Measurements from ENCODE around the gene WIZ. TPM values are rescaled to one million over a fixed set of nuclear protein-coding genes. Genes with fewer than 3 reads are reported as not detected.
"Not testable (repeated sequence)": the region's sequence is repeated elsewhere in the genome, so short reads cannot be mapped to it uniquely, and the experiment has no call there.

WIZ gene
- total RNA-seq, 1 donor from 2014 or later: 90.4 TPM

DNA sequence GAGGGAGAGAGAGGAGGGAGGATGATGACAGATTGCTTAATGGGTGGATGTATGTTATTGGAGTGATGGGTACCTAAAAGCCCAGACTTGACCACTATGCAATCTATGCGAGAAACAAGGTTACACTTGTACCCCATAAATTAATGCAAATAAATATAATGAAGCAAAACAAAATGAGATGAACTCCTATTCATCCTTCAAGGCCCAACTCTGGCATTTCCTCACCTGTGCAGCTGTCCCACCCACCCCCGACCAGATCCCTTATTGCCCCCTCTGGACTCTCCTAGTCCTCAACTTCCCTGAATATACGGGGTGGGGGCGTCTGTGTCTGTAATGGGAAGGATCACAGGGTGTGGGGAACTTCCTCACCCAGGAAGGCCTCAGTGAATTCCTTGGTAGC is 25.4 kb upstream of the WIZ start:
- H3K9me3 ChIP-seq: no peaks in the 10 kb centered on the region
- H3K4me3 ChIP-seq: no peak overlapping the region
- peaks cover 6% of the 10 kb centered on the region for H3K27me3 ChIP-seq
- H3K36me3 ChIP-seq: no peaks in the 10 kb centered on the region
- H3K27ac ChIP-seq: no peak overlapping the region
- intact Hi-C loops (cut with DNase I): no loop called here
- DNase-seq (ENCODE audit: low spot score in 2 of 2): no peak
- TF ChIP-seq, protein P1, sequence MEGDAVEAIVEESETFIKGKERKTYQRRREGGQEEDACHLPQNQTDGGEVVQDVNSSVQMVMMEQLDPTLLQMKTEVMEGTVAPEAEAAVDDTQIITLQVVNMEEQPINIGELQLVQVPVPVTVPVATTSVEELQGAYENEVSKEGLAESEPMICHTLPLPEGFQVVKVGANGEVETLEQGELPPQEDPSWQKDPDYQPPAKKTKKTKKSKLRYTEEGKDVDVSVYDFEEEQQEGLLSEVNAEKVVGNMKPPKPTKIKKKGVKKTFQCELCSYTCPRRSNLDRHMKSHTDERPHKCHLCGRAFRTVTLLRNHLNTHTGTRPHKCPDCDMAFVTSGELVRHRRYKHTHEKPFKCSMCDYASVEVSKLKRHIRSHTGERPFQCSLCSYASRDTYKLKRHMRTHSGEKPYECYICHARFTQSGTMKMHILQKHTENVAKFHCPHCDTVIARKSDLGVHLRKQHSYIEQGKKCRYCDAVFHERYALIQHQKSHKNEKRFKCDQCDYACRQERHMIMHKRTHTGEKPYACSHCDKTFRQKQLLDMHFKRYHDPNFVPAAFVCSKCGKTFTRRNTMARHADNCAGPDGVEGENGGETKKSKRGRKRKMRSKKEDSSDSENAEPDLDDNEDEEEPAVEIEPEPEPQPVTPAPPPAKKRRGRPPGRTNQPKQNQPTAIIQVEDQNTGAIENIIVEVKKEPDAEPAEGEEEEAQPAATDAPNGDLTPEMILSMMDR (IDR thresholded peaks at IDR 0.05): no peak
- H3K4me1 ChIP-seq: no peaks in the 10 kb centered on the region

GRCh38 chr19:15473821-15474220 is 24.1 kb upstream of the WIZ start:
- H3K4me1 ChIP-seq; H3K27ac ChIP-seq; H3K9me3 ChIP-seq; intact Hi-C loops (cut with DNase I); H3K4me3 ChIP-seq; H3K36me3 ChIP-seq; DNase-seq (ENCODE audit: low spot score in 2 of 2): not testable (repeated sequence)
- H3K27me3 ChIP-seq: peaks cover 17% of the 10 kb centered on the region

GRCh38 chr19:15471639-15472101 is 21.9 kb upstream of the WIZ start:
- Histone ChIP-seq H3K9me3 (no peaks in the 10 kb centered on the region), H3K27ac (no peak overlapping the region), H3K4me1 (peaks cover 0 to 5% of the 10 kb centered on the region in 2 donors), H3K27me3 (peaks cover 17% of the 10 kb centered on the region), H3K4me3 (no peak overlapping the region), H3K36me3 (no peaks in the 10 kb centered on the region)
- intact Hi-C loops (cut with DNase I): no loop called here
- no peak for DNase-seq (ENCODE audit: low spot score in 2 of 2)
- TF ChIP-seq, protein P1 (IDR thresholded peaks at IDR 0.05): no peak

- no peak for DNase-seq (ENCODE audit: low spot score in 2 of 2)
- H3K4me1 ChIP-seq: peaks cover 0 to 5% of the 10 kb centered on the region in 2 donors
- no peaks in the 10 kb centered on the region for H3K36me3 ChIP-seq
- H3K27me3 ChIP-seq: peaks cover 17% of the 10 kb centered on the region
- intact Hi-C loops (cut with DNase I): no loop called here
- no peaks in the 10 kb centered on the region for H3K9me3 ChIP-seq
- no peak overlapping the region for H3K27ac ChIP-seq
- peak overlapping the region; percentile 42 to 56 for H3K4me3 ChIP-seq
- TF ChIP-seq, protein P1 (IDR thresholded peaks at IDR 0.05): no peak
Measured at GRCh38 chr19:15469513-15470297, 19.9 kb upstream of the WIZ start.

DNA sequence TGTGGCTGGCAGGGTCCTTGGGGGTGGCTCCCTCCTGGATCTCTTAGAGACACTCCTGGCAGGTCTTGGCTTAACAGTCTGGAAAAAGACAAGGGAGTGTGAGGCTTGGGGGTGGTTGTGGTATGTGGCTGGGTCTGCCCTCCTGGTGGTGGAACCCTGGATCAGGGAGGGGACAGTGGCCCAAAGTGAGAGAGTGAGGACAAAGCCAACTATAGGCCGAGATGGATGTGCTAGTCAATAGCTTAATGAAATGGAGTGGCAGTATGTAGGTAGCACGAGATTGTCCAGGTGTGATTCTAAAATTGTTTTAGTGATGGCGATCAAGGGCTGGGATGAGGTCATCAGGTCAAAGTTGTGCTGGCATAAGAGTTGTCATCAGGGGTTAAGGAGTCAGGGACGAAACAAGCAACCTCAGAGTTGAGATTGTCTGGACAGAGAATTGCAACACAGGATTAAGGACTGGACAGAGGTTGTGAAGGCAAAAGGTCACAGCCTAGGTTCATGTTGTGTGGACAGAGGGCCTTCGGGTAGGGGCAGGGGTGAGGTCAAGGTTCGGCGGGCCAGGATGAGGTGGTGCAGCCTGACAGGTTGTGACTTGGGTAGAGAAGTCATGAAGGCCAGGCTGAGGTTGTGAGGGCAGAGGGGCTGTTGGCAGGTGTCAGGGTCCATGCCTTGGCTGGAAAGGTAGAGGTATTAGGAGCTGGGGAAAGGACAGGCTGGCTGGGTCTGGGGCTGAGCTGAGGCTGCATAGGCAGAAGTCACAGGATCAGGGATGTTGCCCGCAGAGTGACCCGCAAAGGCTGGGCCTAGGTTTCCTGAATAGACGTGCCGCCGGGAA is 19.1 kb upstream of the WIZ start:
- H3K27ac ChIP-seq: no peak overlapping the region
- H3K4me1 ChIP-seq: peaks cover 0 to 5% of the 10 kb centered on the region in 2 donors
- intact Hi-C loops (cut with DNase I): no loop called here
- TF ChIP-seq, protein P1 (IDR thresholded peaks at IDR 0.05): no peak
- H3K4me3 ChIP-seq: peak overlapping the region in 1 of 2 donors; percentile 56
- peaks cover 17% of the 10 kb centered on the region for H3K27me3 ChIP-seq
- no peaks in the 10 kb centered on the region for H3K9me3 ChIP-seq
- no peak for DNase-seq (ENCODE audit: low spot score in 2 of 2)
- no peaks in the 10 kb centered on the region for H3K36me3 ChIP-seq

DNA sequence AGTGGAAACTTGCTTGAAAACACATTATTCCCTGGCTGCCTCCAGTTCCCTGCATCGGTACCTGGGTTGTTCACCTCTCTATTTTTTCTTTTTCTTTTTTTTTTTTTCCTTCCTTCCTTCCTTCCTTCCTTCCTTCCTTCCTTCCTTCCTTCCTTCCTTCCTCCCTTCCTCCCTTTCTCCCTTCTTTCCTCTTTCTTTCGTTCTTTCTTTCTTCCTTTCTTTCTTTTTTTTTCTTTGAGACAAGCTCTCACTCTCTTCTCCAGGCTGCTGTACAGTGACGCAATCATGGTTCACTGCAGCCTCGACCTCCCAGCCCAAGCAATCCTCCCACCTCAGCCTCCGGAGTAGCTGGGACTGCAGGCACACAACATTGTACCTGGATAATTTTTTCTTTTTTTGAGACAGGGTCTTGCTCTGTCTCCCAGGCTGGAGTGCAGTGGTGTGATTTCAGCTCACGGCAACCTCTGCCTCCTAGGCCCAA is 18.0 kb upstream of the WIZ start:
- Histone ChIP-seq H3K9me3 (no peaks in the 10 kb centered on the region), H3K4me3 (no peak overlapping the region), H3K27ac (no peak overlapping the region), H3K27me3 (peaks cover 17% of the 10 kb centered on the region), H3K4me1 (peaks cover 0 to 5% of the 10 kb centered on the region in 2 donors), H3K36me3 (no peaks in the 10 kb centered on the region)
- TF ChIP-seq, protein P1 (IDR thresholded peaks at IDR 0.05): no peak
- DNase-seq (ENCODE audit: low spot score in 2 of 2): no peak
- intact Hi-C loops (cut with DNase I): no loop called here
